NCI-H2227 (cell line): Measurements from ENCODE around the gene MMP19.
A peak's percentile ranks its signal among the peaks of the same experiment; 100 is the strongest.

Experiments
- DNase-seq: peaks from one replicate; lab custom pipeline; 2025; ENCODE audit not compliant: unreplicated experiment; lab: John Stamatoyannopoulos, UW

Gene MMP19

DNA sequence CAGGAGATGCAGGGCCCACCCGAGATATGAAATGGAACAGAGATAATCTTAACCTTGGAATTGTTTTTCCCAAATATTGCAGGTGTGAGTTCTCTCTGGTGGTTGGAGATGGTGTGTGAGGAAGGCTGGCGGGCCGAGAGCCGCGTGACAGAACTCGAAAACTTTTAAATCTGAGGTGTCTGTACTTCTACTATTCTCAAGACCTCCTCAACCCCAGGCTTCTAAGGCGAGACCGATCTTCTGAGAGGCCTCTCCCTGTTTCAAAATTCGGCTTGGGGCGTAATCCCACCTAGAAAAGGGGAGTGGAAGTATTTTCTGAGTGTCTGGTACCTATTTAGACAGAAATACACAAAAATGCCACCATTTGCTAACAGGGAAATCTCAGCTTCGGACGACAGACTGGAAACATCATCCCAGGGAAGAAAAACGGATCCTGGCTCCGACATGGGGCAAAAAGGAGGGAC lies 25.8 kb downstream of the MMP19 start:
- peak; percentile 7 for DNase-seq

DNA sequence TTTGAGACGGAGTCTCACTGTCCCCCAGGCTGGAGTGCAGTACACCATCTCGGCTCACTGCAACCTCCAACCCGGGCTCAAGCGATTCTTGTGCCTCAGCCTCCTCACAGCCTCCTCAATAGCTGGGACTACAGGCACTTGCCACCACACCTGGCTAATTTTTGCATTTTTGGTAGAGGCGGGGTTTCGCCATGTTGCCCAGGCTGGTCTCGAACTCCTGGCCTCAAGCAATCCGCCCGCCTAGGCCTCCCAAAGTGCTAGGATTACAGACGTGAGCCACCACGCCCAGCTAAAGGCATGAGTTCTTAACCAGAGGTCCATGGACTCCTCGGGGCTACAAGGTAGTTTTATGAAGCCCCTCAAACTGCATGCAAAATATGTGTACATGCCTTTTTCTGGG lies 27.3 kb downstream of the MMP19 start:
- DNase-seq, result no peak

DNA sequence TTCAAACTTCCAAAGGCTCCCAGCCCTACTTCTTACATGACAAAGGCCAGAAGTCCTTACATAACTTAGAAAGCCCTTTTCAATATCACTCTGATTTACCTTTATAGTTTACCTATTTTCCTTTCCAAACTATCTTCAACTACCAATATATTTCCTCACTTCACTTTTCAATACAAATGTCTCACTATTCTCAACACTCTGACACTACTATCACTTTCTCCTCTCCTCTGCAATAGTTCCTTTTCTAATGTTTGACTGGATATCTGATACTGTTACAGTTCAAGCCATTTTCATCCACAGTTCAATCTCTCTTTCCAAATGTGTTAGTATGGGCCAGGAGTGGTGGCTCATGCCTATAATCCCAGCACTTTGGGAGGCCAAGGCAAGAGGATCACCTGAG lies 28.5 kb downstream of the MMP19 start:
- no peak for DNase-seq

DNA sequence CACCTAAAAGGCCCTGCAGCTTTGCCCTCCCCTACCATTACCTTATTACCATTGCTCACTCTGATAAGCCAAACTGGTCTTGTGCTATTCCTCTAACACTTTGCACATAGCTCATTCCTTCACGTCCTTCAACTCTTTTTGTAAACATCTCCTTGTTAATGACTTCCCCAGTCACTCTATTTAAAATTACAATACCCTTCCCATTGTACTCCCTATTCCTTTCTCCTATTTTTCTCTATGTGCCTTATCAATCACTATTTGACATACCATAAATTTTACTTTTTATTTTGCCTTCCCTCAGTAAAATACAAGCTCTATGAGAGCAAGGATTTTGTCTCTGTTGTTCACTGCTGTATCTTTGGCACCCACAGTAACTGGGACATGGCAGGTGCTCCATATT lies 30.6 kb downstream of the MMP19 start:
- no peak for DNase-seq

DNA sequence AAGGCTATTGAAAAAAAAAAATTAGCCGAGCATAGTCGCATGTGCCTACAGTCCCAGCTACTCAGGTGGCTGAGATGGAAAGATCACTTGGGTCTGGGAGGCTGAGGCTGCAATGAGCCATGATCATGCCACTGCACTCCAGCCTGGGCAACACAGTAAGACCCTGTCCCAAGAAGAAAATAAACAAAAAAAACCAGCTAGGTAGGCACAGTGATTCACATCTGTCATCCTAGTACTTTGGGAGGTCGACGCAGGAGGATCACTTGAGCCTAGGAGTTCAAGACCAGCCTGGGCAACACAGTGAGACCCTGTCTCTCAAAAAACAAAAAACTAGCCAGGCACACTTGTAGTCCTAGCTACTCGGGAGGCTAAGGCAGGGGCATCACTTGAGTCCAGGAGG lies 33.5 kb downstream of the MMP19 start:
- DNase-seq, result no peak

DNA sequence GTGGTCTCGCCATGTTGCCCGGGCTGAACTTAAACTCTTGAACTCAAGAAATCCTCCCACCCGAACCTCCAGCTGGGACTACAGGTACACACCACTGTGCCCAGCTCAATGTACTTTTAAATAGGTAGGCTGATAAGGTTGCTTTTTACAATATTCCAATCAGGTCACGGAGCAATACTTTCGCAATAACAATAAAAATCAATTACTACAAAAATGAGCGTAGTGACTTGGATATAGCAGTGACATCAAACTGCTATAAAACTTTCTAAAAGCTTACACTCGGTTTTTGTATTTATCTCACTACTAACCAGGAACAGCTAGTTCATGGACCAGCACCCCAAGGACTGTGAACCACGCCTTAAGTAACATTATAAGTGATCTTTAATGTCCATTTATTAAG lies 35.8 kb downstream of the MMP19 start:
- DNase-seq, result no peak

DNA sequence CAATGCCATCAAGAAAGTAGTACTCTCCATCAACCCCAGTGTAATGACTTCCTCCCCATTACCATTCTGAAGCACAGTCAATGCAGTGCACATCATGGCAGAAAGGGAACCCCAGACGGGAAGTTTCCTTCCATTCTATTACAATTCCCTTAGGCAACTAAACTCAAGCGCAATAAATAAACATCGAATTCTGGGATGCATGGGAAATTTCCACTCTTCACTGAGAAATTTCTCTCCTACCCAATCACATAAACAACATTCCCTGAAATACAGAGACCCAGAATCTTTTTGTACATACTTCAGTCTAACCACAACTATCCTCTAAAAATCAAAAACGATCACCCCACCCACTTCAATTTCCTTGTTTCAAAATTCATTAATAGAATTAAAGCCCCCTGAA lies 45.2 kb downstream of the MMP19 start:
- no peak for DNase-seq

DNA sequence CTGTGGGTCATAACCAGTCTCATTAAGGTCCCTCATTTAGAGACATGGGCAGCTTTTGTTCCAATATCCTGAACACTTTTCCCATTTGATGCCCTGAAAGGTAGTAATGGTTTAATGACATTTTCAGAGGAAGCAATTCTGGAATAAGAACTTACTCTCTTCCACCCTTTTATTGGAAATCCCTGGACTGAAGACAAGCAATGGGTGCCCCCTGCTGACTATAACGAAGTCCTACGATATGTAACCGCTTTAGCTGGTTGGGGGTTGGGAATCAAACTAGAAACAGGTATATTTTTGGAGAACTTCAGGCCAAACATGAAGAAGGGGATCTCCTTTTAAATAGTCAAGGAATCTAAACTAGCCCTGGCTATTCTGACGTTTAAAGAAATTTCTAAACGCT lies 45.7 kb downstream of the MMP19 start:
- peak; percentile 57 for DNase-seq

DNA sequence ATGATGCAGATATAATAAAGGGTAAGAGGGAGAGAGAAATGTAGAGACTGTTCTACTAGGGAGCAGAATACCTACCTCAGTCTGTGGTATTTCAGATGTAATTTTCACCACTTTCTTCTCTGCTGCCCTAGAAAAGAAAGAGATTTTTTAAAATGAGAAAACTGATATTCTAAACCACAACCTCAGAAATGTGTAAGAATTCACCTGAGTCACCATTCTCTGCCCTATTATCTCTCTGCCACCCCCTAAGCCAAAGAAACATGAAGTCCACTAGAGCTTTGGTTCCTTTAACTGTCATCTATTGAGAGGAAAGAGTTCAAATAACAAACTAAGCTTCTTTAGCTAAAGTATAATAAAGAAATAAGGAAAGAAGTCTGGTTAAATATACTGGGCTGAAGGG lies 46.8 kb downstream of the MMP19 start:
- no peak for DNase-seq

DNA sequence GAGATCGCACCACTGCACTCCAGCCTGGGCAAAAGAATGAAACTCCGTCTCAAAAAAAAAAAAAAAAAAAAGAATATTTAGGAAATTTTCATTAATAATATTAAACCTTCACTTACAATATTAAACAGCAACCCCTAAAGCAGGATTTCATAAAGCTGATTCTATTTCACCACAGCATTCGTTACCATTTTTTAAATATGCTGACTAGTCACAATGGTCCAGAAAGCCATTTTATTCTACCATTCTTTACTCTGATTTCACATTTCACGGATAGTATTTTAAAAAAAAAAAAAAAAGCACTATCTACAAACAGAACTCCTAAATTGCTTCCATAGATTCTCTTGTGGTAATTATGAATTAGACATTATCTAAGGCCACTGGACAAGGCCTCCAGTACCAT lies 52.8 kb downstream of the MMP19 start:
- no peak for DNase-seq

DNA sequence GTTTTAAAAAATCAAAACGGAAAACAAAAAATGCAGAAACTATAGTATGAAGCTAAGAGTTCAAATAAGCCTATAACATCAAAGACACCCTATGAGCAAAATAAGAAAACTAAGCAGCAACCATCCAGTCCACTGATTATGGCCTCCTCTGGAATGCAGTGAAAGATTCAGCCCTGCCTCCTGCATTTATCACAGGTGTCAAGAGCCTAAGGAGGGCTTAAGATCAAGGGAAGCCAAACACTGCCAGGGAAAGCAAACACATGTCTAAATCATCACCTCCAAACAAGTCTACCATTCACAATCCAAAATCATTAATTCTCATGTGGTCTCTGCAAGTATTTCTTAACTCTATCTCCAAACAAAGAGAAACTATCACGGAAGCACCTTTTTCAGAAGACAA lies 53.6 kb downstream of the MMP19 start:
- DNase-seq, result no peak

DNA sequence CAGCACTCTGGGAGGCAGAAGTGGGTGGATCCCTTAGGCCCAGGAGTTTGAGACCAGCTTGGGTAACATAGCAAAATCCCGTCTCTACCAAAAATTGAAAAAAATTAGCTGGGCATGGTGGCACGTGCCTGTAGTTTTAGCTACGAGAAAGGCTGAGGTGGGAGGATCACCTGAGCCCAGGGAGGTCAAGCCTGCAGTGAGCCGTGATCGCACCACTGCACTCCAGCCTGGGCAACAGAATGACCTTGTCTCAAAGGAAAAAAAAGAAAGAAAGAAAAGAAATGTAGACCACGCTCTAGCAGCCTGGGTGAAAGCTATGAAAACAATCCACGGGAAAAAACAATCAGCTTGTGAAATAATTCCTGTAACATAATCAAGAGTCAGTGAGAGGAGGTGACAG lies 54.2 kb downstream of the MMP19 start:
- DNase-seq, result no peak
